ENCODE data around the gene MRC2.

The MRC2 gene

GRCh38 chr17:62660629-62661118 is 33.2 kb downstream of the MRC2 start:
- no peak for DNase-seq (ENCODE audit: low read depth in 2 of 2, low spot score in 1 of 2)

GRCh38 chr17:62661337-62661736 is 33.9 kb downstream of the MRC2 start:
- no peak for DNase-seq (ENCODE audit: low read depth in 2 of 2, low spot score in 1 of 2)

DNA sequence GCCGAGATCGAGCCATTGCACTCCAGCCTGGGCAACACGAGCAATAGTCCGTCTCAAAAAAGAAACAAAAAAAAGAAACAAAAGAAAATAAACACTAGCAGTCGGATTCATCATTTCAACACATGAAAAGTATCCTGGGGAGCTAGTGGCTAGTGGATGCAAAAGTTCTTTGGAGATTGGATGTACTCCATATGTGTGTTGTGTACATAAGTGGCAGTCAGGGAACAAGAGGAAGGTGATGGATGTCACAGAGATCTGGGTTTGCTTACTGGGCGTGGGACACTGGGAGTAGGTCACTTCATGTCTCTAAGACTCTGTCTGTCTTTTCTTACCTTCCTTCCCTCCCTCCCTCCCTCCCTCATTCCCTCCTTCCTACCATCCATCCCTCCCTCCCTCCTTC is 35.4 kb downstream of the MRC2 start:
- no peak for DNase-seq (ENCODE audit: low read depth in 2 of 2, low spot score in 1 of 2)

DNA sequence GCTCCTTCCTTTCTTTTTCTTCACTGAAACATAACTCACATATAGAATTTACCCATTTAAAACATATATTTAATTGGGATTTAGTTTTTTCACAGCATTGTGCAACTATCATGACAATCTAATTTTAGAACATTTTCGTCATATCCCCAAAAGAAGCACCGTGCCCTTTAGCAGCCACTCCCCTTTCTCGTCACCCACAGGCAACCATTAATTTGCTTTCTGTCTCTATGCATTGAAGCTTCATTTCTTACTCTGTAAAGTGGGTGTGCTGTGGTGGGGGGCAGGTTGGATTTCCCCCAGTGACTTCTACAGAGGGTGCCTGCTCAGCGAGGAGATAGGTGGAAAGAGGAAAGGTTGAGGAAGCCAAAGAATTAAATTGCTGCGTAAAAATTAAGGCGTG is 35.8 kb downstream of the MRC2 start:
- no peak for DNase-seq (ENCODE audit: low read depth in 2 of 2, low spot score in 1 of 2)

GRCh38 chr17:62664336-62665120 is 37.1 kb downstream of the MRC2 start:
- no peak for DNase-seq (ENCODE audit: low read depth in 2 of 2, low spot score in 1 of 2)

DNA sequence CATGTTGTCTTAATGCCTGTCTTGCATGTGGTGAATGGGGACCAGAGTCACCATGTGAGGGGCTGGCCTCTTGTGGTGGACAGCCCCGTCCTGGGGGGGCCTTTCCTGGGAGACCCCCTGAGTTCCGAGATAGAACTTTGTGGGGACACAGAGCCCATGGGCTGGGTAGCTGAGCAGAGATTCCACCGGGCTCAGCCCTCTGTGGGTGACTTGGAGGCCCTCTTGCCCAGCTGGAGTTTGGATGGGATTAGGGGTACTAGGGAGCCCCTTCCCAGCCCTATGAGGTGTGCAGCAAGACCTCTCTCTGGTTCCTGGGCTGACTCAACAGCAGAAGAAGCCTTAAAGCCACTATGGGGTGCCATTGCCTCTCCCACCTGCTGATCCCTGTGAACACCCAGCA is 38.1 kb downstream of the MRC2 start:
- DNase-seq (ENCODE audit: low read depth in 2 of 2, low spot score in 1 of 2) = no peak

GRCh38 chr17:62666061-62666800 is 38.8 kb downstream of the MRC2 start:
- no peak for DNase-seq (ENCODE audit: low read depth in 2 of 2, low spot score in 1 of 2)

DNA sequence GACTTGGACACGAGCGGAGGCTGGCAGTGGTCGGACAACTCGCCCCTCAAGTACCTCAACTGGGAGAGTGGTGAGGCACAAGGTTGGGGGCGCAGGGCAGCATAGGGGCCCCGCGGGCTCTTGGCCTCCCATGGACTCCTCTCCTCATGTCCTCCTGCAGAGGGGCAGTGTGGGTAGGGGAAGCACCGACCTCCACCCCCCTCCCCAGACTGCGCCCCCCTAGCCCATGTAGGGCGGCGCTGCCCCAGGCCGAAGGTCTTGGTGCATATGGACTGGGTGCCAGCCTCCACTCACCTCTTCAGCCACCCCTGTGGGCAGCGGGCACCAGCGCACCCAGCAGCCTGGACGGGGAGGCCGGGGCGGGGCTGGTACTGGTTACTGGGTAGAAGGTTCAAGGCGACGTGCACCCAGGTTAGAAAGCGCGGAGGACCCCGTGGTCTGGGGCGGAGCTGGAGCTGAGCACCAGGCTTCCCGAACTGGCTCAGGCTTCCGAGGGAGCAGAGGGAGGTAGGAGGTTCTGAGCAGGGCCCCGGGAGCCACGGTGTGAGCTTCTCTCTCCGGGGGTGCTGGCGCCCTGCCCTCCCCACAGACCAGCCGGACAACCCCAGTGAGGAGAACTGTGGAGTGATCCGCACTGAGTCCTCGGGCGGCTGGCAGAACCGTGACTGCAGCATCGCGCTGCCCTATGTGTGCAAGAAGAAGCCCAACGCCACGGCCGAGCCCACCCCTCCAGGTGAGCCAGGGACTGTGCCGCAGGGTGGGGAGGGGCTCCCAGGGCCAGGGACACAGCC is 39.5 kb downstream of the MRC2 start:
- DNase-seq (ENCODE audit: low read depth in 2 of 2, low spot score in 1 of 2) = no peak

GRCh38 chr17:62668091-62668804 is 40.8 kb downstream of the MRC2 start:
- no peak for DNase-seq (ENCODE audit: low read depth in 2 of 2, low spot score in 1 of 2)

DNA sequence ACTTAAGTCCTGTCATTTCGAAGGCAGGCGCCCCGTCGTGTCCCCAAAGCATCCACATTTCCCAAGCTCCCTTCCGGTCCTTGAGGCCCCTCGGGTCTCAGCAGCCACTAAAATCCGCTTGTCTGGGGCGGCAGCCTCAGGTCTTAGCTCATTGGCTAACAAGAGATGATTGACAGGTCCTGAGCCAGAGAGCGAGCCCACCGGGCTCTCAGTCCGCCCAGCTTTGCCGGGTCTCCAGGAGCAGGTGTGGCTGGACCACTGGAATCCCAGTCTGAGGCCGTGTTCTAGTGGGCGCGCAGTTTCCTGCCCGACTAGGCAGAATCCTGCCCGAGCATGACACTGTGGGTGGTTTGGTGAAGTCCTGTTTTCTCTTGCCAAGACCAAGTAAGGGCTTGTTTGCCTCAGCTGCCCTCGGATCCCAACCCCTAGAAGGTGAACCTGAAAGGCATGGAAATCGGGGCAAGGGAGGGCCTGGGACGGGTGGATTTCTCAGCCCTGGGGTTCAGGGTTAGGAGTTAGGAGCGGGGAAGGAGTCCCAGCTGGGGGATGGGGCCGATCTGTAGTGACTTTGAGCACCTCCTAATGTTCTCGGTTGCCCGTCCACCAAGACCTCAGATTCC is 42.8 kb downstream of the MRC2 start:
- DNase-seq (ENCODE audit: low read depth in 2 of 2, low spot score in 1 of 2) = no peak

DNA sequence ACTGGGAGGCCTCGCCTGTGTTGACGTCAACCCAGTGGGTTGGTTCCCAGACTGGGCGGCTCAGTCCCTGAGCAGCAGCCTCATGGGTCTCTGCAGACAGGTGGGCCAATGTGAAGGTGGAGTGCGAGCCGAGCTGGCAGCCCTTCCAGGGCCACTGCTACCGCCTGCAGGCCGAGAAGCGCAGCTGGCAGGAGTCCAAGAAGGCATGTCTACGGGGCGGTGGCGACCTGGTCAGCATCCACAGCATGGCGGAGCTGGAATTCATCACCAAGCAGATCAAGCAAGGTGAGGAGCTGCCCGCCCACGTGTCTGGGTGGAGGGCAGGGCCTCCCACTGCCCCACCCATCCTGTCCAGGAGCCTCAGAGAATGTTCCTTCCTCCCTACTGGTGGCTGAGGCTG is 44.1 kb downstream of the MRC2 start:
- DNase-seq (ENCODE audit: low read depth in 2 of 2, low spot score in 1 of 2) = no peak

DNA sequence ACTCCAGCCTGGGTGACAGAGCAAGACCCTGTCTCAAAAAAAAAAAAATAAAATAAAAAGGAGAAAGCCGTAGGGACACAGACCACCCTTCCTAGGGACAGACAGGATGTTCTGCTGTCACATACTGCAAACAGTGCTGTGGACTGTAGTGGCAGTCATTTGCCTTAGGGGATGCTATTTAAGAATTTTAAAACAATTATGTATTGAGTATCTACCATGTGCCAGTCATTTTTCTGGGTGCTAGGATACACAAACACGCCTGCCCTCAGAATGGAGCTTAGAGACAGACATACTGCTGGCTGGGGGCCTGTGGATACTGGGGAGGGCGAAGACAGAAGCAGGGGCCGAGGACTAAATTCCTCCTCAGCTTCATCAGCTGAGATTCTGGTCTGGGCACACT is 45.5 kb downstream of the MRC2 start:
- no peak for DNase-seq (ENCODE audit: low read depth in 2 of 2, low spot score in 1 of 2)

DNA sequence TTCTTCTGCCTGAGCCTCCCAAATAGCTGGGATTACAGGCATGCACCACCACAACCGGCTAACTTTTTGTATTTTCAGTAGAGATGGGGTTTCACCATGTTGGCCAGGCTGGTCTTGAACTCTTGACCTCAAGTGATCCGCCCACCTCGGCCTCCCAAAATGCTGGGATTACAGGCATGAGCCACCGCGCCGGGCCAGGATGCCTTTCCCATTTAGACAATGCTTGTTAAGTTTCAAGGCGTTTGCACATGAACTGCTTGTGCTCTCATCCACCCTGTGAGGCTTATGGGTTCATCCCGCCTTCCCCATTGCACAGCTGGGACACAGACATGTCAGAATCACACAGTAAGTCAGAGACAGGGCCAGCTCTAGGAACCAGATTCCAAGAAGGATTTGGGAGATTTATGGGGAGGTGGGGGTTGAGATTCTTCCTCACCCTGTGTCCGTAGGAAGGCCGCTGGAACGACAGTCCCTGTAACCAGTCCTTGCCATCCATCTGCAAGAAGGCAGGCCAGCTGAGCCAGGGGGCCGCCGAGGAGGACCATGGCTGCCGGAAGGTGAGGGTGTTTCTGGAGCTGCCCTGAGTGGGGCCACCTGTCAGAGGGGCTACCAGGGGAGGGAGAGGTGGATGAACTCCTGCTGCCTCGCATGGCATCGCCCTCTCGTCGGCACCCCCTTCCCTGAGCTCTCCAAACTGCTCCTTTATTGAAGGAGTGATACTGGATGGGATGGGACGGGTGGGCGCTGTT is 46.3 kb downstream of the MRC2 start:
- DNase-seq (ENCODE audit: low read depth in 2 of 2, low spot score in 1 of 2) = no peak

DNA sequence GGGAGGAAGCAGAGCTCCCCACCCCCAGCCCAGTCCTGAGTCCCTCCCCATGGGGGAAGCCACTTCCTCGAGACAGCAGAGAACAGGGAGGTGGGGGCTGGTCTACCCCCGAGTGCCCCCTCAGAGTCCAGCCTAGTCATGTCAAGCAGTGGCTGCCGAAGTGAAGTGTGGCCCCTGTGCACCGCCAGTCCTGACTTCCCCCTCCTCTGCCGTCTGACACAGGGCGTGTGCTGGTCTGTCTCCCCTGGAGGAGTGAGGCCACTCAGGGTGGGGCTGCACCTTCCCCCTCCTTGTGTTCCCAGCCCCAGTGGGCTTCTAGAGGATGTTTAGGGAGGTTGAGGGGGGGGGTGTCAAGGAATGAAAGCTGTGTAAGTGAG is 46.9 kb downstream of the MRC2 start:
- DNase-seq (ENCODE audit: low read depth in 2 of 2, low spot score in 1 of 2) = no peak

DNA sequence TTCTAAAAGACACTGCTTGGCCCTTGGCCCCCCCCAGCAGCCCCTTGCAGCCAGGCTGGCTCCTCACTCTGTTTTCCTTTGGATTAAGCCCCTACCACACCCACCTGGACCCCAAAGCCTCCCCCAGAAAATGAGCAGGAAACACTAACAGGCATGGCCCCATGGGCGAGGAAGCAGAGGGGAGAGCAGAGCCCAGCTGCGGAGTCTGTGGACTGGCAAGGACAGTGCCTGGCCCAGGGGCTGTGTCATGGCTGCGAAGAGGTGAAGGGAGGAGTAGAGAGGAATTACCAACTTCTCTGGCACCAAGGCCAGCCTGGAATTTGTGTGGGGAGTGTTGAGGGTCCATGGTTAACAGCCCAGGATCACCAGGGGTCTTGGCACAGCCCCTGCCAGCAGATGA is 47.4 kb downstream of the MRC2 start:
- DNase-seq (ENCODE audit: low read depth in 2 of 2, low spot score in 1 of 2) = no peak

DNA sequence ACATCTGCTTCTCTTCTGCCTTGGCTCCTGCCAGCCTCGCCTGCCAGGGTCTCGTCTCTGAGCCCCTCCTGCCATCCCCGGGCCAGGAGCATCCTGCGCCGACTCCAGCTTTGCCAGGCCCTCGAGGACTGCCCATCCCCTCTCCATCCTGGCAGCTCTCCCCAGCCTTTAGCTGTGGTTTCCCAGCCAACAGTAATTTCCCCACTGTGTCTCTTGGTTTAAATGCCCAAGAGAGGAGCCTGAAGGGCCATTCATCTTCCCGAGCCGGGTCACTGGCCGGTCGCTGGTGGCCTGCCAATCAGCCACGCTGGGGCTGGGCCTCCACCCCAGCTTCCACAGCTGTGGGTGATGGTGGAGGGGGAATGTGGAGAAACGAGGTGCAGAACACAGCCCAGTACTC is 47.8 kb downstream of the MRC2 start:
- no peak for DNase-seq (ENCODE audit: low read depth in 2 of 2, low spot score in 1 of 2)

GRCh38 chr17:62675701-62676100 is 48.2 kb downstream of the MRC2 start:
- no peak for DNase-seq (ENCODE audit: low read depth in 2 of 2, low spot score in 1 of 2)

DNA sequence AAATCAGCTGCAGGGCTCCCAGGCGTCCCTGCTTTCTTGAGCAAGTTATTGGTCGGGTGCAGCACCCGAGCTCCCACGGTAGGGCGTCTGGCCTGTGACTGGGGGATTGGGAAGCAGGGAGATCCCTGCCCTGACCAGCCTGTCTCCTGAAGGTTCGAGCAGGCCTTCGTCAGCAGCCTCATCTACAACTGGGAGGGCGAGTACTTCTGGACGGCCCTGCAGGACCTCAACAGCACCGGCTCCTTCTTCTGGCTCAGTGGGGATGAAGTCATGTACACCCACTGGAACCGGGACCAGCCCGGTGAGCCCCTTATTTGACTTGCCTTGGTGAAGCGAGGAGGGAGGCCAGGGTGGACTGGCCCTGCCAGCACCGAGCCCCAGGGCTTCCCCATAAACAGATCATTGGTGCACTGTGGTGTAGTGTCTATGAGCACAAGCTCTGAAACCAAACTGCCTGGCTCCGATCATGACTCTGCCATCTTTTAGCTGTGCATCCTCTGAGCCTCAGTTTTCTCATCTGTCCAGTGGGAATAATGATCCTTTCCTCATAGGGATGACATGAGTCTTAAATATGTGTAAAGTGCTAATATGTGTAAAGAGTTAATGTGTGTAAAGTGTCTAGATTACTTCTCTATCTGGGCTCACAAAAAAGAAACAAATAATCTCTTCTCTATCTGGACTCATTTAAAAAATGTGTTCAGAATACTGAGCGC is 48.9 kb downstream of the MRC2 start:
- no peak for DNase-seq (ENCODE audit: low read depth in 2 of 2, low spot score in 1 of 2)

- DNase-seq (ENCODE audit: low read depth in 2 of 2, low spot score in 1 of 2) = no peak
Observed at GRCh38 chr17:62676952-62677596, 49.6 kb downstream of the MRC2 start.

Measured in stimulated activated CD8-positive, alpha-beta memory T cell treated with anti-CD3 and anti-CD28 coated beads, Interleukin-4, amount 100 ng/mL, for 4 hours (primary cell).